ENCODE measurements around the gene ANKRD33B. TPM values are rescaled to one million over a fixed set of nuclear protein-coding genes. Genes with fewer than 3 reads are reported as not detected.

ANKRD33B gene
- total RNA-seq, 1 experiment from 2014 or later = 6.9 TPM

GRCh38 chr5:10582512-10582897 lies 18.6 kb downstream of the ANKRD33B start:
- H3K27ac ChIP-seq (ENCODE audit: insufficient read length, low read depth, low read length) = no peak overlapping the region
- no peaks in the 10 kb centered on the region for H4K20me1 ChIP-seq (ENCODE audit: control insufficient read depth, insufficient read depth, insufficient read length)
- no peak overlapping the region for H2BK15ac ChIP-seq (ENCODE audit: low read depth, low read length)
- H2BK20ac ChIP-seq (ENCODE audit: low read depth, low read length, poor library complexity, severe bottlenecking) = no peak overlapping the region
- no peak overlapping the region for H4K91ac ChIP-seq (ENCODE audit: insufficient read length, low read depth, low read length)
- no peak overlapping the region for H2BK5ac ChIP-seq (ENCODE audit: insufficient read length, low read length)
- no peak overlapping the region for H3K18ac ChIP-seq (ENCODE audit: insufficient read length, low read depth, low read length)
- no peak overlapping the region for H2BK12ac ChIP-seq (ENCODE audit: insufficient read length, low read depth, low read length)
- H2BK120ac ChIP-seq (ENCODE audit: low read depth, low read length, poor library complexity, severe bottlenecking) = no peak overlapping the region
- H3K56ac ChIP-seq (ENCODE audit: insufficient read length, low read depth, low read length) = no peak overlapping the region
- H4K8ac ChIP-seq (replicated peaks; ENCODE audit: insufficient read length, low read depth, low read length) = no peak overlapping the region
- H3T11ph ChIP-seq (ENCODE audit: low read length) = no peak overlapping the region
- H3K79me2 ChIP-seq (ENCODE audit: insufficient read depth, low read length) = no peaks in the 10 kb centered on the region; the same call in 1 of the 2 replicates
- peaks cover 13% of the 10 kb centered on the region for H3K27me3 Mint-ChIP-seq (ENCODE audit: low read depth)
- no peak for DNase-seq
- H3K79me1 ChIP-seq (ENCODE audit: insufficient read depth, low read depth, low read length, poor library complexity, severe bottlenecking) = no peaks in the 10 kb centered on the region
- H3K23ac ChIP-seq (ENCODE audit: insufficient read length, low read depth, low read length) = no peak overlapping the region
- H2AK5ac ChIP-seq (ENCODE audit: insufficient read length, low read length) = no peak overlapping the region
- WGBS (ENCODE audit: extremely low coverage, insufficient read length, low lambda C conversion rate) = no CpG with 5 or more reads among the region's 8 CpGs
- no peak overlapping the region for H3K14ac ChIP-seq (ENCODE audit: insufficient read depth, low read length)
- H2AFZ ChIP-seq (ENCODE audit: low read length) = no peak overlapping the region
- no peak overlapping the region for H4K5ac ChIP-seq (ENCODE audit: insufficient read length, low read depth, low read length)
- H3K4me1 ChIP-seq (ENCODE audit: insufficient read depth, low read length) = peaks cover 5% of the 10 kb centered on the region; the same call in 1 of the 2 replicates
- H3K36me3 Mint-ChIP-seq (ENCODE audit: insufficient read depth in 1 of 3, low read depth in 3 of 3) = no peaks in the 10 kb centered on the region
- no peak overlapping the region for H3K9ac ChIP-seq (ENCODE audit: extremely low read depth, insufficient read length, low read length)
- no peaks in the 10 kb centered on the region for H3K9me3 ChIP-seq (ENCODE audit: control insufficient read depth, low read depth, low read length)
- H3K27me3 ChIP-seq (ENCODE audit: insufficient read depth, low read length) = no peaks in the 10 kb centered on the region
- TF ChIP-seq CTCF (conservative IDR thresholded peaks at IDR 0.05) = no peak
- no peak overlapping the region for H3K4ac ChIP-seq (ENCODE audit: low read depth, low read length)
- H3K27ac Mint-ChIP-seq = peak overlapping the region in 1 of 3 experiments; percentile 9; a peak in 1 of 7 replicates
- no peaks in the 10 kb centered on the region; a peak in 1 of 5 replicates for H3K9me3 Mint-ChIP-seq
- H3K4me3 Mint-ChIP-seq = no peak overlapping the region
- H3K4me1 Mint-ChIP-seq = peaks cover 23 to 24% of the 10 kb centered on the region in 2 experiments
- no peaks in the 10 kb centered on the region for H3K23me2 ChIP-seq (ENCODE audit: insufficient read length, low read depth, low read length, poor library complexity, severe bottlenecking)
- H3K4me2 ChIP-seq (ENCODE audit: insufficient read depth, insufficient read length, low read length) = no peak overlapping the region
